Posterior cingulate gyrus (tissue), 11 donors: Measurements from ENCODE around the gene LTO1.

ENCODE experiments used
- DNase-seq, 10 donors: peaks; one replicate each; pipeline versions ENCODE4 v3.0.0 to v3.0.0-alpha.2; 2020 to 2021; ENCODE audit warnings: mixed read lengths in 3 of 10
- intact Hi-C: fragments of 100-400 bp; cut with DNase I; formaldehyde crosslinking; loops from one replicate; pipeline ENCODE4 v1.15.1; 2023

Gene LTO1

DNA sequence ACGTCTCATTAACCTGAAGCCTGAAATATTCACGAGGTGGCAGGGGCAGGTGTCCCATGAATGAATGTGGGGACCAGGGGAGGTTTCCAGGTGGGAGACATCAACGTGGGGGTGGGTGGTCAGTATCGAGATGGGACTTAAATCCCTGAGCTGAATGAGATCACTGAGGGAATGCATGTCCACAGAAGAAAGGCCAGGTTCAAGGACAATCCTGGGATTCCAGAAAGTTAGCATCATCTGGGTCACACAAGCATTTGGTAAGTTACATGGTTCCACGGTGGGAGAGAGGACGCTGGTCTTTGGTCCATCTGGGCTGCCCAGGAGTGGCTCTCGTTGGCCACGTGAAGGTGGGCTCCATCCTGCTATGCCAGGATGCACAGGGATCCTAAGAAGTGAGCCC is 56.9 kb downstream of the LTO1 start:
- intact Hi-C loops, result no loop called here
- DNase-seq, result no peak

DNA sequence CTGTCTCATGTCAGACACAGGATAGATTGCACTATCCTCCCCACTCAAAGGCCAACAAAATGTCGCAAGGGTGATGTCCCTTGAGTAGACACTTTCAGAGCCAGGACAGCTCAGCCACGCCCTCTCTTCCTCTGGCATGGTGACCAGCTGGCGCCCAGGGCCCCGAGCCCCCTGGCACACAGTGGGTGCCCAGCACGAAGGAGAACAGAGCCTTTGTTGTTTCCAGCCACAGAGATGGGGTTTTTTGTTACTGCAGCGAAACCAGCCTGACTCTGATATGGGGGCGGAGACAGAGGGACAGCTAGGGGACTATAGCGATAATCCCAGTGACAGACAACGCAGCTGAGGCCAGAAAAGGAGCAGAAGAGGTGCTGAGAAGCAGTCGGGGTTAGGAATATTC is 57.5 kb downstream of the LTO1 start:
- intact Hi-C loops, result no loop called here
- DNase-seq, result no peak

DNA sequence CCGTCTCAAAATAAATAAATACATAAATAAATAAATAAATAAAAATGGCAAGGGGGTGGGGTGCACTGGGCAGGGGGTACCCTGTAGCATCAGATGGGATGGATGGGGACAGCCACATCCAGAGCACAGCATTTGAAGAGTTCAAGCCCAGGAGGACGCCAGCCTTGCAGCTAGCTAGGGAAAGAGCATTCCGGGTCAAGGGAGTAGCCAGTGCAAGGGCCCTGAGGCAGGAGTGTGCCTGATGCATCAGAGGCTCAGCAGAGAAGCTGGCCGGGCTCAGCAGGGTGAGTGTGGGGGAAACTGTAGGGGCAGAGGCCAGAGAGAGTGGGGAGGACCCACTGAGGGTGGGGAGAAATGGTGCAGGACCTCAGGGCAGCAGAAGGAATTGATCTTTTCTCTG is 57.9 kb downstream of the LTO1 start:
- intact Hi-C loops, result no loop called here

More for the DNA sequence above, 57.9 kb downstream of the LTO1 start:
- DNase-seq, result no peak
